Skeletal muscle cell (primary cell): ENCODE data around the gene CZIB.

ENCODE experiments used
- DNase-seq: peaks from one replicate; pipeline ENCODE4 v3.0.0-alpha.2; 2010; ENCODE audit warnings: low read depth
- H3K4me3 ChIP-seq: 2 replicates; pipeline ENCODE4 v1.5.1; 2011; ENCODE audit warnings: low read depth, mild to moderate bottlenecking, control low read depth, low read length, moderate library complexity

Gene CZIB

GRCh38 chr1:53220171-53220961, at the start of gene CZIB:
TSS of gene CZIB (minus strand) at chr1:53220634. CDS start at chr1:53220575, 59 bp downstream.
- peak; percentile 66 for DNase-seq

GRCh38 chr1:53270107-53270506, 49.7 kb upstream of the CZIB start:
- DNase-seq, result no peak
- H3K4me3 ChIP-seq, result no peak overlapping the region

More at GRCh38 chr1:53220171-53220961, at the start of gene CZIB:
- H3K4me3 ChIP-seq, result peak within 1 kb of the TSS; percentile 73

GRCh38 chr1:53267761-53268160, 47.3 kb upstream of the CZIB start:
- no peak overlapping the region for H3K4me3 ChIP-seq

GRCh38 chr1:53266038-53266437, 45.6 kb upstream of the CZIB start:
- DNase-seq, result no peak
- no peak overlapping the region for H3K4me3 ChIP-seq

More at GRCh38 chr1:53267761-53268160, 47.3 kb upstream of the CZIB start:
- DNase-seq, result no peak

- DNase-seq, result no peak
- no peak overlapping the region for H3K4me3 ChIP-seq
These were observed 45.1 kb upstream of the CZIB start for GRCh38 chr1:53265581-53265980.

- DNase-seq, result no peak
- H3K4me3 ChIP-seq, result no peak overlapping the region
These were observed 43.6 kb upstream of the CZIB start for GRCh38 chr1:53264048-53264447.

- DNase-seq, result no peak
- H3K4me3 ChIP-seq, result no peak overlapping the region
These were observed 41.6 kb upstream of the CZIB start for GRCh38 chr1:53262000-53262399.

GRCh38 chr1:53260631-53261247, 40.3 kb upstream of the CZIB start:
- no peak for DNase-seq

GRCh38 chr1:53259932-53260331, 39.5 kb upstream of the CZIB start:
- H3K4me3 ChIP-seq, result no peak overlapping the region
- DNase-seq, result no peak

More at GRCh38 chr1:53260631-53261247, 40.3 kb upstream of the CZIB start:
- no peak overlapping the region for H3K4me3 ChIP-seq

GRCh38 chr1:53258216-53258615, 37.8 kb upstream of the CZIB start:
- H3K4me3 ChIP-seq, result no peak overlapping the region

GRCh38 chr1:53257454-53258081, 37.1 kb upstream of the CZIB start:
- no peak for DNase-seq
- no peak overlapping the region for H3K4me3 ChIP-seq

More at GRCh38 chr1:53258216-53258615, 37.8 kb upstream of the CZIB start:
- no peak for DNase-seq

- no peak for DNase-seq
- H3K4me3 ChIP-seq, result no peak overlapping the region
These were observed 36.3 kb upstream of the CZIB start for GRCh38 chr1:53256511-53257453.

- no peak overlapping the region for H3K4me3 ChIP-seq
- no peak for DNase-seq
These were observed 34.6 kb upstream of the CZIB start for GRCh38 chr1:53255031-53255430.

- H3K4me3 ChIP-seq, result no peak overlapping the region
- DNase-seq, result peak; percentile 27
These were observed 33.7 kb upstream of the CZIB start for GRCh38 chr1:53254011-53254640.

- DNase-seq, result no peak
- no peak overlapping the region for H3K4me3 ChIP-seq
These were observed 29.9 kb upstream of the CZIB start for GRCh38 chr1:53250325-53250724.

GRCh38 chr1:53249706-53250105, 29.3 kb upstream of the CZIB start:
- no peak for DNase-seq
- no peak overlapping the region for H3K4me3 ChIP-seq

- no peak for DNase-seq
- no peak overlapping the region for H3K4me3 ChIP-seq
These were observed 26.1 kb upstream of the CZIB start for GRCh38 chr1:53246261-53247134.

GRCh38 chr1:53244141-53244540, 23.7 kb upstream of the CZIB start:
- H3K4me3 ChIP-seq, result no peak overlapping the region
- no peak for DNase-seq
